ENCODE results near the gene SLC2A6. TPM values are rescaled to one million over a fixed set of nuclear protein-coding genes. Genes with fewer than 3 reads are reported as not detected.

The SLC2A6 gene
- total RNA-seq, 2 experiments from 2014 or later = 5.4 to 6.7 TPM

GRCh38 chr9:133475292-133476012 is 3.4 kb downstream of the SLC2A6 start:
- H3K4me3 Mint-ChIP-seq = no peak overlapping the region
- CTCF ChIA-PET = interaction anchor here (1.1 kb wide), 1 partner anchor 11 kb away, joined by 5 read pairs; no protein-coding TSS in a partner anchor
- ATAC-seq (no peak), DNase-seq (no peak)
- H3K9me3 Mint-ChIP-seq = no peaks in the 10 kb centered on the region
- no peak overlapping the region for H3K27ac Mint-ChIP-seq
- H3K36me3 Mint-ChIP-seq (ENCODE audit: low read depth) = peaks cover 2% of the 10 kb centered on the region
- TF ChIP-seq CTCF (IDR thresholded peaks at IDR 0.05) = no peak
- POLR2A ChIA-PET = interaction anchor here (0.9 to 1.0 kb wide), 2 partner anchors 16 to 125 kb away, joined by 3 to 5 read pairs; partner anchors contain the start of gene CACFD1
- no peaks in the 10 kb centered on the region for H3K27me3 Mint-ChIP-seq
- intact Hi-C loops (cut with micrococcal nuclease) = no loop called here
- peaks cover 8% of the 10 kb centered on the region for H3K4me1 Mint-ChIP-seq (ENCODE audit: low read depth)

GRCh38 chr9:133474853-133475252 is 4.0 kb downstream of the SLC2A6 start:
- H3K36me3 Mint-ChIP-seq (ENCODE audit: low read depth) = peaks cover 2% of the 10 kb centered on the region
- intact Hi-C loops (cut with micrococcal nuclease) = no loop called here
- ATAC-seq = no peak
- ChIA-PET CTCF (interaction anchor here (1.1 kb wide), 1 partner anchor 12 kb away, joined by 5 read pairs; no protein-coding TSS in a partner anchor), POLR2A (interaction anchor here (0.7 to 1.0 kb wide), 2 partner anchors 15 to 209 kb away, joined by 4 to 5 read pairs; partner anchors contain the start of gene CACFD1)
- no peaks in the 10 kb centered on the region for H3K27me3 Mint-ChIP-seq
- no peak for DNase-seq
- no peak for TF ChIP-seq CTCF (IDR thresholded peaks at IDR 0.05)
- H3K27ac Mint-ChIP-seq = no peak overlapping the region
- peaks cover 6% of the 10 kb centered on the region for H3K4me1 Mint-ChIP-seq (ENCODE audit: low read depth)
- H3K4me3 Mint-ChIP-seq = no peak overlapping the region
- no peaks in the 10 kb centered on the region for H3K9me3 Mint-ChIP-seq

GRCh38 chr9:133474215-133474614 is 4.7 kb downstream of the SLC2A6 start:
- no peak for TF ChIP-seq CTCF (IDR thresholded peaks at IDR 0.05)
- H3K36me3 Mint-ChIP-seq (ENCODE audit: low read depth) = peaks cover 2% of the 10 kb centered on the region
- no peak overlapping the region for H3K4me3 Mint-ChIP-seq
- no peaks in the 10 kb centered on the region for H3K9me3 Mint-ChIP-seq
- DNase-seq (no peak), ATAC-seq (no peak)
- no peaks in the 10 kb centered on the region for H3K27me3 Mint-ChIP-seq
- CTCF ChIA-PET = no interaction called here
- H3K27ac Mint-ChIP-seq = no peak overlapping the region
- POLR2A ChIA-PET = interaction anchor here (0.7 kb wide), 1 partner anchor 209 kb away, joined by 4 read pairs; no protein-coding TSS in a partner anchor
- intact Hi-C loops (cut with micrococcal nuclease) = no loop called here
- H3K4me1 Mint-ChIP-seq (ENCODE audit: low read depth) = peaks cover 2% of the 10 kb centered on the region

- intact Hi-C loops (cut with micrococcal nuclease) = no loop called here
- DNase-seq (no peak), ATAC-seq (no peak)
- Mint-ChIP-seq H3K27ac (no peak overlapping the region), H3K36me3 (ENCODE audit: low read depth) (peaks cover 2% of the 10 kb centered on the region), H3K27me3 (no peaks in the 10 kb centered on the region), H3K4me3 (no peak overlapping the region), H3K9me3 (no peaks in the 10 kb centered on the region), H3K4me1 (ENCODE audit: low read depth) (peaks cover 2% of the 10 kb centered on the region)
- CTCF ChIA-PET = no interaction called here
- POLR2A ChIA-PET = no interaction called here
- no peak for TF ChIP-seq CTCF (IDR thresholded peaks at IDR 0.05)
Measured at GRCh38 chr9:133473743-133474142, 5.2 kb downstream of the SLC2A6 start.

- no peaks in the 10 kb centered on the region for H3K27me3 Mint-ChIP-seq
- ATAC-seq = no peak
- H3K36me3 Mint-ChIP-seq (ENCODE audit: low read depth) = peaks cover 2% of the 10 kb centered on the region
- no peak overlapping the region for H3K27ac Mint-ChIP-seq
- H3K4me1 Mint-ChIP-seq (ENCODE audit: low read depth) = no peaks in the 10 kb centered on the region
- CTCF ChIA-PET = no interaction called here
- H3K4me3 Mint-ChIP-seq = no peak overlapping the region
- no peak for TF ChIP-seq CTCF (IDR thresholded peaks at IDR 0.05)
- H3K9me3 Mint-ChIP-seq = no peaks in the 10 kb centered on the region
- DNase-seq = no peak
- POLR2A ChIA-PET = no interaction called here
- intact Hi-C loops (cut with micrococcal nuclease) = no loop called here
Measured at GRCh38 chr9:133472753-133473378, 6.0 kb downstream of the SLC2A6 start.

Data from activated CD8-positive, alpha-beta T cell treated with anti-CD3 and anti-CD28 coated beads for 36 hours (primary cell).